ENCODE data around the gene WBP4.
"Not testable (repeated sequence)": the region's sequence is repeated elsewhere in the genome, so short reads cannot be mapped to it uniquely, and the experiment has no call there.

The WBP4 gene

GRCh38 chr13:41127701-41128100 lies 66.4 kb downstream of the WBP4 start:
- no peak for DNase-seq (ENCODE audit: extremely low spot score)
- TF ChIP-seq CTCF (IDR thresholded peaks at IDR 0.05; ENCODE audit: control extremely low read depth, extremely low read depth, low read depth, missing control alignments) = no peak
- ChIA-PET POLR2A (no interaction called here), CTCF (interaction anchor here (1.4 kb wide), 1 partner anchor 17 kb away, joined by 5 read pairs; no protein-coding TSS in a partner anchor)

- TF ChIP-seq CTCF (IDR thresholded peaks at IDR 0.05; ENCODE audit: control extremely low read depth, extremely low read depth, low read depth, missing control alignments) = no peak
- POLR2A ChIA-PET = no interaction called here
- DNase-seq (ENCODE audit: extremely low spot score) = no peak
- CTCF ChIA-PET = no interaction called here
Observed at GRCh38 chr13:41130356-41130755, 69.0 kb downstream of the WBP4 start.

- DNase-seq (ENCODE audit: extremely low spot score); CTCF ChIA-PET; POLR2A ChIA-PET: not testable (repeated sequence)
Observed at GRCh38 chr13:41131189-41131588, 69.9 kb downstream of the WBP4 start.

GRCh38 chr13:41131660-41132511 lies 70.6 kb downstream of the WBP4 start:
- DNase-seq (ENCODE audit: extremely low spot score); CTCF ChIA-PET; POLR2A ChIA-PET: not testable (repeated sequence)

- POLR2A ChIA-PET = no interaction called here
- peak; percentile 92 for DNase-seq (ENCODE audit: extremely low spot score)
- CTCF ChIA-PET = no interaction called here
- no peak for TF ChIP-seq CTCF (IDR thresholded peaks at IDR 0.05; ENCODE audit: control extremely low read depth, extremely low read depth, low read depth, missing control alignments)
Observed at GRCh38 chr13:41132512-41133152, 71.3 kb downstream of the WBP4 start, which contains the start of gene KBTBD6. Gene KBTBD6, minus strand, starts transcription at chr13:41132802. Its CDS starts 291 bp downstream, at chr13:41132511.
